Measurements from ENCODE around the gene FIBP.

The FIBP gene

GRCh38 chr11:65891219-65892136 lies 3.2 kb upstream of the FIBP start:
- peak; percentile 23 for FAIRE-seq

DNA sequence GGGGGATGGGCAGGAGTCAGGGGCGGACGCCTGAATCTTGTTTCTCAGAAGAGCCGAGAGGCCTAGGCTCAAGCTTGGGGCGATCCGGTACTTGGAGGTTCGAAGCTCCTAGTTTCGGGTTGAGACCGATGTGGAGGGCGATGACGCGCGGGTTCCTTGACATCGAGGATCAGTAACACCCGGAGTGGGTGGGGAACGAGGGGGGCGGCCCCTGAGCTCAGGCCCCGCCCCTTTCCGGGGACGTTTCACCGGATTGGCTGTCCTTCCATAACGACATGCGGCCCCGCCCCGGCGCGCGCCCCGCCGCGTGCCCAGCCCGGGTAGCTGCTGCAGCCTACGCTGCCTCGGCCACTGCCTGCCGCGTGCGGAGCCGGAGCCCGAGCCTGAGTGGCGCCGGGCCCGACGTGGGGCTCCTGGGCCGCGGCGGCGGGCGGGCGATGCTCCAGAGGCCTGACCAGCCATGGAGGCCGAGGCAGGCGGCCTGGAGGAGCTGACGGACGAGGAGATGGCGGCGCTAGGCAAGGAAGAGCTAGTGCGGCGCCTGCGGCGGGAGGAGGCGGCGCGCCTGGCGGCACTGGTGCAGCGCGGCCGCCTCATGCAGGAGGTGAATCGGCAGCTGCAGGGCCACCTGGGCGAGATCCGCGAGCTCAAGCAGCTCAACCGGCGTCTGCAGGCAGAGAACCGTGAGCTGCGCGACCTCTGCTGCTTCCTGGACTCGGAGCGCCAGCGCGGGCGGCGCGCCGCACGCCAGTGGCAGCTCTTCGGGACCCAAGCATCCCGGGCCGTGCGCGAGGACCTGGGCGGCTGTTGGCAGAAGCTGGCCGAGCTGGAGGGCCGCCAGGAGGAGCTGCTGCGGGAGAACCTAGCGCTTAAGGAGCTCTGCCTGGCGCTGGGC lies 2.3 kb upstream of the FIBP start, which contains the start of gene CCDC85B:
Gene CCDC85B (plus strand): TSS at position 350 of the 895 bp plus-strand sequence. CDS start 111 bp downstream, at position 461.
- FAIRE-seq (peak; percentile 95), DNase-seq (ENCODE audit: insufficient read length, low spot score) (peak; percentile 98)

More at GRCh38 chr11:65891219-65892136, 3.2 kb upstream of the FIBP start:
- no peak for DNase-seq (ENCODE audit: insufficient read length, low spot score)

DNA sequence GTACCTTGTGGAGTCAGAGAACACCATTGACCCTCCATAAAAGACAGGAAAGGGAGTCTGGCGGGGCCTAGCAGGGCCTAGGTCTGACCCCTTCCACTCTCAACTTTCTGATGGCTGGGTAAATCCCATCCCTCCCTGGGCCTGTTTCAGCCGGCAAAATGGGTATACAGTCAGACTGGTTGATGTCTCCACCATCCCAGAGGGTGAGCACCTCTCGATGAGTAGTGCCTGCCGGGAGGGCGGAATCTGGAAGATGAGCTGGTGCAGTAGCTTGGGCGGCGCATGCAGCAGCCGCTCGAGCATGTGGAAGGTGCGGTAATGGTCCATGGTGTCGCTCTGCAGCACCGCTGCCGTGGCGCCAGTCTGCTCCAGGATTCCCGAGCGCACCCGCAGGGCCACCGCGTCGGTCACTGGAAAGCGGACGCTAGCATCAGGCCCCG lies 528 bp downstream of the FIBP start:
- DNase-seq (ENCODE audit: insufficient read length, low spot score), result no peak

DNA sequence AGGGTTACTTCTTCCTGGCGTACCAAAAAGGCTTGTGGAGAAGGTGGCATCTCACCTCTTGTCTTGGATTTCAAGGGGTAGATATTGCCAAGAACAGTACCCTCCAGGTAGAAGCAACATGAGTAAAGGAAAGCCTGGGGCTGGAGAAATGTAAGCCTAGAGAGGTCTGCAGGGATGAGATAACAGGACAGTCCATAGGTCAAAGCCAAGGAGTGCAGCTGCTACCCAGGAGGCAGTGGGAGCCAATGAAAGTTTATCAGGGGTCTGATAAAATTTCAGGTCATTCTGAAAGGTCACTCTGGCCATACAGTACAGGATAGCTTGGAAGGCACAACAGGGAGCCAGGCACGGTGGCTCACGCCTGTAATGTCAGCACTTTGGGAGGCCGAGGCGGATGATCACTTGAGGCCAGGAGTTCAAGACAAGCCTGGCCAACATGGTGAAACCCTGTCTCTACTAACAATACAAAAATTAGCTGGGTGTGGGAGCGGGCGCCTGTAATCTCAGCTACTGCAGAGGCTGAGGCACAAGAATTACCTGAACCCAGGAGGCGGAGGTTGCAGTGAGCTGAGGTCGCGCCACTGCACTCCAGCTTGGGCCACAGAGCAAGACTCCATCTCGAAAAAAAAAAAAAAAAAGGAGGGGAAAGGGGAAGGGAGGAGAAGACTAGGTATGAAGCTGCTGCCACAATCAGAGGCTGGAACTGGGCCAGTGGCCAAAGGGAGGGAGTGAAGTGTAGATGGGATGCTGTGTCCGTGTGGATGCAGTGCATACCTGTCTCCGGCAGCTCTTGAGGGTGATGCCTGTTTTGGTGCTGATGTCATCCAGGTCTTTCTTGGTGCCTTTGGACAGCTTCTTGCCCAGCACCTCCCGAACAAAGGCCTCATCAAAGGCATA lies 1.2 kb downstream of the FIBP start:
- FAIRE-seq (no peak), DNase-seq (ENCODE audit: insufficient read length, low spot score) (no peak)

More for the DNA sequence above, 528 bp downstream of the FIBP start:
- peak; percentile 20 for FAIRE-seq

GRCh38 chr11:65885808-65886536 lies 2.3 kb downstream of the FIBP start:
- DNase-seq (ENCODE audit: insufficient read length, low spot score) (no peak), FAIRE-seq (no peak)

GRCh38 chr11:65885231-65885630 lies 3.0 kb downstream of the FIBP start:
- peak; percentile 13 for FAIRE-seq

GRCh38 chr11:65884716-65885092 lies 3.6 kb downstream of the FIBP start:
- peak; percentile 98 for FAIRE-seq

More at GRCh38 chr11:65885231-65885630, 3.0 kb downstream of the FIBP start:
- DNase-seq (ENCODE audit: insufficient read length, low spot score), result no peak

GRCh38 chr11:65883786-65884715 lies 4.2 kb downstream of the FIBP start:
- peak; percentile 4 for FAIRE-seq
- no peak for DNase-seq (ENCODE audit: insufficient read length, low spot score)

More at GRCh38 chr11:65884716-65885092, 3.6 kb downstream of the FIBP start:
- DNase-seq (ENCODE audit: insufficient read length, low spot score), result peak; percentile 90

DNA sequence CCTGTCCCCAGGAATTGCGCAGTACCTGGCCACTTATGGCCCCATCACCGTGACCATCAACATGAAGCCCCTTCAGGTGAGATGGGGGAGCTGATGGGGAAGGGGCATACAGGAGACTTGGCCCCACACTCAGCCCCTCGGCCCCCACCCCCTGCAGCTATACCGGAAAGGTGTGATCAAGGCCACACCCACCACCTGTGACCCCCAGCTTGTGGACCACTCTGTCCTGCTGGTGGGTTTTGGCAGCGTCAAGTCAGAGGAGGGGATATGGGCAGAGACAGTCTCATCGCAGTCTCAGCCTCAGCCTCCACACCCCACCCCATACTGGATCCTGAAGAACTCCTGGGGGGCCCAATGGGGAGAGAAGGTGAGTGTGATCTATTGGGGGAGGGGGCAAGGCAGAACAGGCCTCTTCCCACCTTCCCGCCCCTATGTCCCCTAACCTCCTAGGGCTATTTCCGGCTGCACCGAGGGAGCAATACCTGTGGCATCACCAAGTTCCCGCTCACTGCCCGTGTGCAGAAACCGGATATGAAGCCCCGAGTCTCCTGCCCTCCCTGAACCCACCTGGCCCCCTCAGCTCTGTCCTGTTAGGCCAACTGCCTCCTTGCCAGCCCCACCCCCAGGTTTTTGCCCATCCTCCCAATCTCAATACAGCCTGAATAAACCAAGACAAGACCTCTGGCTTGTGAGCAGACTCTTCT lies 5.1 kb downstream of the FIBP start:
- DNase-seq (ENCODE audit: insufficient read length, low spot score), result no peak
- FAIRE-seq, result peak; percentile 46

- DNase-seq (ENCODE audit: insufficient read length, low spot score) (no peak), FAIRE-seq (peak; percentile 83)
These were observed 5.9 kb downstream of the FIBP start for GRCh38 chr11:65882120-65883057.

- FAIRE-seq (peak; percentile 85), DNase-seq (ENCODE audit: insufficient read length, low spot score) (no peak)
These were observed 7.3 kb downstream of the FIBP start for GRCh38 chr11:65880844-65881421.

DNA sequence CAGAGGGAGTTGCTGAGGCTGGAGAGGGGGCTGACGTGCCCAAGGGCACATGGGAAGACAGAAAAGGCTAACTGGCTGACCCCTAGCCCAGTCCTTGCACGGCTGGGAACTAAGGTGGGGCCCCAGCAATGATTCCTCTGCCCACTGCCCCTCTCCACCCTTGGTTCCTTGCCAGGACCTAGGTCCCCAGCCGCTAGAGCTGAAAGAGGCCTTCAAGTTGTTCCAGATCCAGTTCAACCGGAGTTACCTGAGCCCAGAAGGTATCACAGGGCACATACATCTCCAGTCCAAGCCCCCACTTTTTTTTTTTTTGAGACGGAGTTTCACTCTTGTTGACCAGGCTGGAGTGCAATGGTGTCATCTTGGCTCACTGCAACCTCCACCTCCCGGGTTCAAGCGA lies 8.2 kb downstream of the FIBP start:
- no peak for DNase-seq (ENCODE audit: insufficient read length, low spot score)
- peak; percentile 23 for FAIRE-seq

DNA sequence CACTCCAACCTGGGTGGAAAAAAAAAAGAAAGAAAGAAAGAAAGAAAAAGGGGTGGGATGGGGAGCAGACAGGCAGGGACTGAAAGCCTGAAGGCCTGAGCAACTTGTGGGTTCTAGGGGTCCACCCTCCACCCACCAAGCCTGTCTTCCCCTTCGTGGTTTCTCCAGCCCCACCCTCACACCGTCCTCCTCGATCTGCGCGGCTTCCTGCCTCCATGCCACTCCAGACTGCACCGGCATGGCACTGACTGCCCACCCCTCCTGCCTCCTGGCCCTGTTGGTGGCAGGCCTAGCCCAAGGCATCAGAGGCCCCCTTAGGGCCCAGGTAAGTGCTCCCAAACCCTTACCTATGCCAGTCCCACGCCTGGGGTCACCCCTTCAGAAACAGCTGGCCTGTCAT lies 8.7 kb downstream of the FIBP start, which contains the start of gene CTSW:
Gene CTSW (plus strand): TSS at position 221 of the 400 bp plus-strand sequence. CDS start 18 bp downstream, at position 239.
- DNase-seq (ENCODE audit: insufficient read length, low spot score) (no peak), FAIRE-seq (no peak)

GRCh38 chr11:65873318-65874156 lies 14.7 kb downstream of the FIBP start:
- FAIRE-seq (peak; percentile 100), DNase-seq (ENCODE audit: insufficient read length, low spot score) (peak; percentile 97)

All from HTR-8/SVneo (cell line).